ENCODE measurements around the gene MARK2.

MARK2 gene

DNA sequence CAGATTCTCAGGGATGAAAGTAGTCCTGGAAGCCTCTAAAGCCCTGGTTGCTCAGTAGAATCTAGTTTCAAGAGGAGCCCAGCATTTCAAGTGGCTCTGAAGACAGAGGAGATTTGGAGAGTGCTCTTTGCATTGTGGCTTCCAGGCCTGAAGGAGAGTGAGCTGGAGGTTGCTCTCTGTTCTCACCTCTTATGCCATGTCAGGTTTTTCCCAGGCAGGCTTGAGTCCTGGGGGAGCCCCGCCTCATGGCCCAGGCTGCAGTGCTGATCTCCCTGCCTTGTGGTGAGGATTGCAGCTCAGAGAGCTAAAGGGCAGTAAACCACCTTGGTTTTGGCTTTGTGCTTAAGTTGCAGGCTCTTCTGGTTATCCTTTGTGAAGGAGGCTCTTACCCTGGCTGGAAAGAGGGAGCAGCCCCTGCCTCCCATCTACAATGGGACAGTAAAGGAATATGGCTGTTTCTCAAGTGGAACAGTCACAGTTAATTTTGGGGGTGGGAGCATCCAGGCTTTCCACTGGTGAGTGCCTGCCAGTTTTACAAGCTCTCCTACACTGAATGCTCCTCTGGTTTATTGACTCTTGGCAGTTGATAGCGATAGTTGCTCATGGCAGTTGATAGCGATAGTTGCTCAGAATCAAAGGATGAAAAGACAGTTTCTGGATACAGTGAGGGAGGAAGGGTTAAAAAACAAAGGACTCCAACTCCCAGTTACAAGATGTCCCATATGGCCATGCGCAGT is 45.5 kb downstream of the MARK2 start:
- FAIRE-seq = no peak

DNA sequence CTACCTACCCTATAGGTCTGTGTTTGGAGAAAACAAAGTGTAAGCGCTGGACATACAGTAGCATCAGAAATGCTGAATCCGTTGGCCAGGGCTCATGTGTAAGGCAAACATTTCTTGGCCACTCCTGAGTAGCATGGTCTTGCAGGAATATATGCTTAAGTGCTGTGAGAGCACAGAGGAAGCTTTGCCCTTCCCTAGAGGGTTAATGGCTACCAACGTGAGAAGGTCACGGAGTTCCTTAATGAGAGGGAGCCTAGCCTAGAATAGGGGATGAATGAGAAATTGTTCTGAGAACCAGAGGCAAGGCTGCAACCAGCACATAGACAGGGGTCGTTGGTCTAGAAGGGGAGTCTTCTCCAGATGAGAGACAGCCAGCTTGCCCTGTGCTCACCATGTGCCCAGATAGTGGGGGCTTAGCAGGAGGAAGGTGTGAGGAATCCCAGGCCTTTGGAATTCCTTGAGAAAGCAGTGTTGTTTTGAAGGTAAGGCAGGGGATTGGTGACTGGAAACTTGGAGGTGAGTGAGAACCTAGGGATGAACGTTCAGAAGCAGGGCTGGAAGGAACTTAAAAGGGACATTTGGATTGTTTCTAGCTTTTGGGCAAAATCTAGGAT is 48.6 kb downstream of the MARK2 start:
- no peak for FAIRE-seq

GRCh38 chr11:63888170-63889086 is 49.5 kb downstream of the MARK2 start:
- FAIRE-seq = no peak

DNA sequence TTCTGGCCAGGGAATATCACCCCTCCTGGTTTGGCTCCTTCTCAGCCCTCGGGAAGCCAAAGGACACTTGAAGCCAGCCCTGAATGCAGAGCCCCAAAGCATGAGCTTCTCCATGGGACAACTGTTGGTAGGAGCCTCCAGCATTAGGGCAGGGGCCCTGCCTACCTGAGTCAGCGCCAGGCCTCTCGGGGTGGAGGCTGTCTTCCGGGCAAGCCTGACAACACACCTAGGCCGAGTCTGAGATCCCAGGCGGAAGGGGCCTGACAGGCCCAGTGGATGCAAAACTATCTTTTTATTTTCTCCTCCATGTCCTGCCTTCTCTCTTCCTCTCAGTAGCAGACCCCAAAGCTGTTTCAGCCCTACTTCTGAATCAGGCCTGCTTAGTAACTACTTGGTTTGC is 50.4 kb downstream of the MARK2 start:
- FAIRE-seq = no peak

- FAIRE-seq = no peak
Measured at GRCh38 chr11:63890368-63890767, 51.5 kb downstream of the MARK2 start.

DNA sequence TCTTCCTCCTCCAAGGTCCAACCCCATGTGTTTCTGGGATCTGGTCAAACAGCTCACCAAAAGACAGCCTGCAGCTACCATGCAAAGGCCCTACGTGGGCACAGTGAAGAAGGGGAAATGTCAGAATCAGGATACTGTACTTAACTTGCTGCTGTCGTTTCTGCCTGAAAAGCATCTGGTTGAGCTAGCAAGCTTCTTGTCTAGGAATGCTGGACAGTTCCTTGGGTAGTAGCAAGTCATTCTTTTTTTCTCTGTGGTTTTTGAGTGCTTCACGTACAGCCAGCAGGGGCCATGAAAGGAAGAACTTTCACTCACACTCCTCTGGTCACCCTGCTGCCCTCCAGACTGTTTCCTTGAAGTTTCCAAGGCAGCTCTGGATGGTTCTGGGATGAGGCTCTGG is 53.3 kb downstream of the MARK2 start:
- no peak for FAIRE-seq

- no peak for FAIRE-seq
Measured at GRCh38 chr11:63893355-63893754, 54.4 kb downstream of the MARK2 start.

DNA sequence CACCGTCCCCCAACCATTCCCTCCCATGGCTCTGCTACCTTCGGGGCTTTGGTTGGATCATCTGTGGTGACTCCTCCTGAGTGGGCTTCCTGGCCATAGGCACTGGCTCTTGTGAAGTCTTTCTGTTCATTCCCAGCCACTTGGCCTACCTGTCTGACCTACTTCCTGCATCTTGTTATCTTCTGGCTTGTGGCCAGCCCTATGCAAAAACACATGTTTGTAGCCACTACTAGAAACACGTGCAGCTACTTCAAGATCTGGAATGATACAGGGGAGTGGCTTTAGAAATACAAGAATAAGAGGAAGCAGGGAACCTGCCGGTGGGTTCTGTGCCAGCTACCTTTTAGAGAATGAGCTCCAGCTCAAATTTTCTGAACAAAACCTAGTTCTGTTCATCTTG is 57.2 kb downstream of the MARK2 start:
- FAIRE-seq = no peak

DNA sequence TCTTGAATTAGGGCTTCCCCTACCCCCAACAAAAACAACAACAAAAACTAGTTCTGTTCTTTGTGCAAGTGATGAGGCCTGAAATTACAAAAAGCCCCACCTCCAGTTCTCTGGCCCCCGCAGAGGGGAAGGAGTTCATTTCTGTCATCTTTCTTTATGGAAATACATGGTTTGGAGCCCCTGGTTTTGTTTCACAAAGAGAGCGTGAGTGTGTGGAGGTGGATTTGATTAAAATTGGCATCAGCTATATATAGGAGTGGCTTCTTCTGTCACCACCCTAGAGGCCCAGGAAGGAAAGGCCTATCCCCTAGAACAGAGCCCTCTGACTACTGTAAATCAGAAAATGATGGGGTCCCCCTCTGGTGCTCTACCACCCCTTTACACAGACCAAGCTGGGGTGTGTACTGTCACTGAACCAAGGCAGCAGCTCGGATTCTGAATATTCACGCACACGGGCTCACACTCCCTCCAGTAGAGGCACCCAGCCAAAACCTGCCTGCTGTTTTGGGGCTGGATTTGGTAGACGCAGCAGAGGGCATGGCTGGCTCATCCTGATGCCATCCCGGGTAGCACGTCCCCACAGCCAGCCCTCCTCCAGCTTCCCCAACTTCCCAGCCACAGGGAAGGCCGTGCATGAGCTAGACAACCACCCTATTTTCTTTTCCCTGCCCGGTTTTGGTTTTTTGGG is 58.7 kb downstream of the MARK2 start:
- no peak for FAIRE-seq

DNA sequence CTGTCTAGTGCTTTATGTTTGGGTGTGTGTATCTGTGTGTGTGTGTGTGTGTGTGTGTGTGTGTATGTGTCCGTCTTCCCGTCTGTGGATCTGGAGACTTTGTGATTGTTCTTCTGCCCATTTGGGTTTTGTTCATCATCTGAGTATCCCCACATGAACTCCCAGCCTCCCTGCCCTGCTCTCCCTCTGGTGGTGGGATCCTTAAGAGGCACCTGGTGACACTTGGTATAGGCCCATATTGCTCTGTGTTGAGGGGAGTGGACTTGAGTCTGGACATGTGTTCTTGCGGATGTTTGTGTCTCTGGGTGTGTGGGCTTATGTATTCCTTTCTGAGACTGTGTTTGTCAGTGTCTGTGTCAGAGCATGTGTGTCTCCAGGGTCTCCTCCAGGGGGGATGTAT is 62.8 kb downstream of the MARK2 start:
- FAIRE-seq = no peak

GRCh38 chr11:63903884-63904283 is 65.0 kb downstream of the MARK2 start:
- FAIRE-seq = no peak

DNA sequence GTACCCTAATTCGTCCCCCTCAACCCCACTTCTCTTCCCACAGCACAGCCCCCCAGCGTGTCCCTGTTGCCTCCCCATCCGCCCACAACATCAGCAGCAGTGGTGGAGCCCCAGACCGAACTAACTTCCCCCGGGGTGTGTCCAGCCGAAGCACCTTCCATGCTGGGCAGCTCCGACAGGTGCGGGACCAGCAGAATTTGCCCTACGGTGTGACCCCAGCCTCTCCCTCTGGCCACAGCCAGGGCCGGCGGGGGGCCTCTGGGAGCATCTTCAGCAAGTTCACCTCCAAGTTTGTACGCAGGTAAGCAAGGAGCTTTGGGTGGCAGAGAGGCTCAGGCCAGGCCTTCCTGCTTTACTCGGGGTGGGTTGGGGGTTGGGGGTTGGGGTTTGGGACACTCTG is 65.8 kb downstream of the MARK2 start:
- FAIRE-seq = no peak

- FAIRE-seq = no peak
Measured at GRCh38 chr11:63905179-63905578, 66.3 kb downstream of the MARK2 start.

DNA sequence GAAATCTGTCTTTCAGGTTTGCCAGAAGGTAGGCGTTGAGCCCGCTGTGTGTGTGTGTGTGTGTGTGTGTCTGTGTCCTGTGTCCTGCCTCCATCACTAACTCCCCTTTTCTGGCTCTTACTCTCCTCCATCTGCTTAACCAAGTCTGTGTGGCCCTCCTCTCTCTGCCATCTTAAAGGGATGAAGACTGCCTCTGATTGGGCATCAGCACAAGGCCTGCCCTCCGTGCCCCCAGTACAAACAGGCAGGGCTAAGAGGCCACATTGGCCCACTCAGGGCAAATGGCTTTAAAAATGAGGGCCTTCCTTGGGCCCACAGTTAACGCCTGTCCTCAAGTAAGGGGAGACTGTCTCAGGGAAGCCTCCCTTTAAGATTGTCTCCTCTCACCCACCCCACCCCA is 67.2 kb downstream of the MARK2 start:
- FAIRE-seq = no peak

GRCh38 chr11:63906585-63906984 is 67.7 kb downstream of the MARK2 start:
- FAIRE-seq = no peak

DNA sequence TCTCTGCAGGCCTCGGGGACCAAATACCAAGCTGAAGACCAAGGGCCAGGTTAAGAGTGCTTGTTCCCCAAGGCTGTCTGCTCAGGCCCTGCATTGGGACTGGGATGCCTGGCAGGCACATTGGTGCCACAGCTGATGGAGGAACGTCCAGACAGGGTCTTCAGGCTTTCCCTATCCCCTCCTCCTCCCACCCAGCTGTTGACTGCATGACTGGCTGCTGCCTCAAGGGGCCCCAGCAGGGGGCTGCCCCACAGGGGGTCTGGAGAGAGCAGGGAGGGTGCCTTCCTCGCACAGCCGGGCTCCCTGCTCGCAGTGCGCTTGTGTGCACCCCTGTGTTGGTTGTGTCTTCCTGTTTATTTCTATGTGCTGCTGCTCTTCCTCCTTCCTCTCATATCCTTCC is 68.2 kb downstream of the MARK2 start:
- no peak for FAIRE-seq

DNA sequence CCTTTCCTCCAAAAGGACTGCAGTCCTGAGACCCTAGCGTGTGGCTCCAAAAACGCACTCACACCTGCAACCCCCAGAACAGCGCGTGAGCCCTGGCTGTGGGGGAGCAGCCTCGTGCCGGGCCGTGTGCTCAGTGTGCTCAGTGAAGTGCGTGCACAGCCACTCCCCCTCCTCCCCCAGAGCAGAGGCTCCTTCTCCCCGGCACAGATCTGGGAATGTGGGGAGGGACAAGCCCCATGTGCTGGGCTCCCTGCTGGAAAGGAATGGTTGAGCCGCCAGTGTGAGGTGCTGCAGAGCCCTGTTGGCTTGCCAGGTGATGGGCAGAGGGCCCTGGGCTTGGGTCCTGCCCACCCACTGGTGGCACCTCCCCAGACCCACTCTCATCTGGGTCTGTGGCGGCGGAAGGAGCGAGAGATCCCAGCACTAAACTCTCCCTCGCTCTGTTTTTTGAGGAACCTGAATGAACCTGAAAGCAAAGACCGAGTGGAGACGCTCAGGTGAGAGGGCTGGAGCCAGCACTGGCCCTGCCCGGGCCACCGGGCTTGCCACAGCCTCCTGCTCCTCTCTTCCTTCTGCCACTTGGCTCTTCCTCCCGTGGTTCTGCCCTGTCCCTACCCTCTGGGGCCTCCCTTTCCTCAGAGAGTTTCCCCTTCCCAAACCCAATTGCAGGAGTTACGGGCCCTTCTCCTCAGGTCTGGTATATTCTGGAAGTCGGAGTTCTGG is 69.1 kb downstream of the MARK2 start:
- no peak for FAIRE-seq

DNA sequence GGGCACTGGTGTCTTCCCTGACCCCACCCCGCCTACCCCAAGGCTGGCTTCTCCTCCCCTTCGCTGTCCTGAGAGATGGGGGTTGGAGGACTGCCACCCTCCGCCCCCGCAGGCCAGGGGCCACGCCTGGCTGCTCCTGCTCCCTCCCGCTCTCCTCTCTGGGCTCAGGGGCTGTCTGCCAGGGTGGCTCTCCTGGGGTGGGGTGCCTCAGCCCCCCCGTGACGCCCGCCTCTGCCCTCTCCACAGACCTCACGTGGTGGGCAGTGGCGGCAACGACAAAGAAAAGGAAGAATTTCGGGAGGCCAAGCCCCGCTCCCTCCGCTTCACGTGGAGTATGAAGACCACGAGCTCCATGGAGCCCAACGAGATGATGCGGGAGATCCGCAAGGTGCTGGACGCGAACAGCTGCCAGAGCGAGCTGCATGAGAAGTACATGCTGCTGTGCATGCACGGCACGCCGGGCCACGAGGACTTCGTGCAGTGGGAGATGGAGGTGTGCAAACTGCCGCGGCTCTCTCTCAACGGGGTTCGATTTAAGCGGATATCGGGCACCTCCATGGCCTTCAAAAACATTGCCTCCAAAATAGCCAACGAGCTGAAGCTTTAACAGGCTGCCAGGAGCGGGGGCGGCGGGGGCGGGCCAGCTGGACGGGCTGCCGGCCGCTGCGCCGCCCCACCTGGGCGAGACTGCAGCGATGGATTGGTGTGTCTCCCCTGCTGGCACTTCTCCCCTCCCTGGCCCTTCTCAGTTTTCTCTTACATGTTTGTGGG is 69.9 kb downstream of the MARK2 start:
- FAIRE-seq = no peak

- no peak for FAIRE-seq
Measured at GRCh38 chr11:63909591-63910506, 70.9 kb downstream of the MARK2 start.

GRCh38 chr11:63910675-63911074 is 71.8 kb downstream of the MARK2 start:
- FAIRE-seq = no peak
